SK-N-SH (cell line): Measurements from ENCODE around the gene SNX33. TPM values are rescaled to one million over a fixed set of nuclear protein-coding genes. Genes with fewer than 3 reads are reported as not detected.

Experiments used
- CTCF ChIA-PET: fragments of 300-600, 350-600 bp; formaldehyde crosslinking; extraction: SDS; loops from one replicate; lab custom pipeline; 2021; lab: Yijun Ruan, JAX
- POLR2A ChIA-PET: fragments of 350-600 bp; sonication (Branson Sonifier 250); formaldehyde crosslinking; extraction: SDS; loops from one replicate; lab custom pipeline; 2020; ENCODE audit warnings: antibody characterized with exemption, inconsistent platforms; lab: Yijun Ruan, JAX
- DNase-seq: peaks from one replicate; pipeline ENCODE4 v3.0.0; 2012
- H2AFZ ChIP-seq: fragments of 200-600 bp; sonication (generic); 2 replicates; pipeline ENCODE4 v1.8.1; 2016; ENCODE audit warnings: antibody characterized with exemption, mild to moderate bottlenecking, low read depth
- H3F3A ChIP-seq: fragments of 200-600 bp; sonication (generic); replicated peaks from 2 replicates; pipeline ENCODE3; 2016; ENCODE audit warnings: antibody characterized with exemption, mild to moderate bottlenecking; ENCODE audit not compliant: insufficient read depth
- H3K27ac ChIP-seq, 2 experiments: fragments of 200-500 bp in 1 of 2; fragments of 200-600 bp in 1 of 2; sonication (Bioruptor generic) in 1 of 2; sonication (generic), shearing (Covaris generic) in 1 of 2; 2 replicates each; pipeline versions ENCODE4 v1.5.1 to v1.6.1; 2014 to 2016; ENCODE audit warnings: low read depth in 2 of 2, inconsistent platforms in 1 of 2, low read length in 1 of 2, mild to moderate bottlenecking in 1 of 2, mixed read lengths in 1 of 2
- H3K27me3 ChIP-seq: fragments of 200-600 bp; sonication (generic), shearing (Covaris generic); 2 replicates; pipeline ENCODE4 v1.6.1; 2016; ENCODE audit warnings: mixed run types; ENCODE audit not compliant: insufficient read depth
- H3K36me3 ChIP-seq, 2 experiments: fragments of 200-500 bp in 1 of 2; fragments of 200-600 bp in 1 of 2; sonication (Bioruptor generic) in 1 of 2; sonication (generic) in 1 of 2; replicated peaks in 1 of 2; 2 replicates each; pipeline versions ENCODE3 to v1.5.1; 2014 to 2016; ENCODE audit warnings: low read length in 1 of 2, mild to moderate bottlenecking in 1 of 2; ENCODE audit not compliant: insufficient read depth in 2 of 2, control insufficient read depth in 1 of 2
- H3K4me1 ChIP-seq, 2 experiments: fragments of 200-500 bp in 1 of 2; fragments of 200-600 bp in 1 of 2; sonication (Bioruptor generic) in 1 of 2; sonication (generic), shearing (Covaris generic) in 1 of 2; 2 replicates each; pipeline versions ENCODE4 v1.5.1 to v1.6.1; 2014 to 2016; ENCODE audit warnings: low read depth in 1 of 2, low read length in 1 of 2, mixed run types in 1 of 2; ENCODE audit not compliant: insufficient read depth in 2 of 2, control insufficient read depth in 1 of 2
- H3K4me2 ChIP-seq: fragments of 200-600 bp; sonication (generic), shearing (Covaris generic); 2 replicates; pipeline ENCODE4 v1.6.1; 2017; ENCODE audit warnings: mixed run types
- H3K4me3 ChIP-seq, 2 experiments: fragments of 200-500 bp in 1 of 2; fragments of 200-600 bp in 1 of 2; sonication (Bioruptor generic) in 1 of 2; sonication (generic), shearing (Covaris generic) in 1 of 2; 2 replicates each; pipeline versions ENCODE4 v1.5.1 to v1.8.1; 2014 to 2016; ENCODE audit warnings: low read depth in 2 of 2, inconsistent platforms in 1 of 2, low read length in 1 of 2, mild to moderate bottlenecking in 1 of 2, mixed read lengths in 1 of 2, moderate library complexity in 1 of 2
- H3K79me2 ChIP-seq: fragments of 200-600 bp; sonication (generic); 2 replicates; pipeline ENCODE4 v1.8.1; 2017; ENCODE audit warnings: mild to moderate bottlenecking; ENCODE audit not compliant: insufficient read depth
- H3K9ac ChIP-seq: fragments of 200-600 bp; sonication (generic); 2 replicates; pipeline ENCODE4 v1.6.1; 2017; ENCODE audit warnings: mixed run types
- H3K9me2 ChIP-seq: fragments of 200-600 bp; sonication (generic); 2 replicates; pipeline ENCODE4 v1.6.1; 2017; ENCODE audit warnings: mixed run types
- H3K9me3 ChIP-seq: fragments of 200-600 bp; sonication (generic); 2 replicates; pipeline ENCODE4 v1.6.1; 2017; ENCODE audit warnings: mixed run types, mild to moderate bottlenecking, moderate library complexity
- H4K20me1 ChIP-seq: fragments of 200-600 bp; sonication (generic); 2 replicates; pipeline ENCODE4 v1.6.1; 2017; ENCODE audit warnings: mild to moderate bottlenecking, mixed run types; ENCODE audit not compliant: insufficient read depth
- ELF1 ChIP-seq: IDR thresholded peaks from 2 replicates; pipeline ENCODE4 v1.4.0; 2012
- EP300 ChIP-seq, 2 experiments: IDR thresholded peaks; 2 replicates each; pipeline versions ENCODE4 v1.4.0 to v1.6.1; 2012; ENCODE audit warnings: borderline replicate concordance in 1 of 2, low read depth in 1 of 2, low read length in 1 of 2
- EZH2phosphoT487 ChIP-seq: fragments of 200-600 bp; sonication (generic); IDR thresholded peaks from 2 replicates; pipeline ENCODE4 v1.6.1; 2017; ENCODE audit warnings: low read depth, mixed run types, mild to moderate bottlenecking, antibody characterized with exemption, moderate library complexity, borderline replicate concordance
- FOSL2 ChIP-seq: IDR thresholded peaks from 2 replicates; pipeline ENCODE4 v1.4.0; 2012; ENCODE audit warnings: low read depth, mild to moderate bottlenecking, moderate library complexity, borderline replicate concordance
- GATA2 ChIP-seq: sonication (generic); formaldehyde crosslinking; IDR thresholded peaks from 2 replicates; pipeline ENCODE4 v1.5.0; 2020; ENCODE audit warnings: mild to moderate bottlenecking, missing genetic modification reagents
- JUND ChIP-seq: IDR thresholded peaks from 2 replicates; pipeline ENCODE4 v1.4.0; 2012
- MAX ChIP-seq: IDR thresholded peaks from 2 replicates; pipeline ENCODE4 v1.4.0; 2012; ENCODE audit warnings: low read depth
- NFIC ChIP-seq: IDR thresholded peaks from 2 replicates; pipeline ENCODE4 v1.4.0; 2012; ENCODE audit warnings: borderline replicate concordance
- NRF1 ChIP-seq: IDR thresholded peaks from 2 replicates; pipeline ENCODE4 v1.6.1; 2012; ENCODE audit warnings: low read depth, mild to moderate bottlenecking, low read length
- POLR2AphosphoS5 ChIP-seq: IDR thresholded peaks from 2 replicates; pipeline ENCODE4 v1.6.1; 2012; ENCODE audit warnings: low read depth, low read length
- RFX5 ChIP-seq: IDR thresholded peaks from 2 replicates; pipeline ENCODE4 v1.6.1; 2012; ENCODE audit warnings: mild to moderate bottlenecking, improper control_type of control experiment, low read length
- SIN3A ChIP-seq: IDR thresholded peaks from 2 replicates; pipeline ENCODE4 v1.6.1; 2012; ENCODE audit warnings: low read depth, mild to moderate bottlenecking, low read length, moderate library complexity, borderline replicate concordance
- TCF12 ChIP-seq: IDR thresholded peaks from 2 replicates; pipeline ENCODE4 v1.4.0; 2012
- YY1 ChIP-seq: IDR thresholded peaks from 2 replicates; pipeline ENCODE4 v1.4.0; 2012; ENCODE audit warnings: low read depth, mild to moderate bottlenecking
- WGBS: methylation state at CpG from one replicate; pipeline ENCODE4 v1.1.6; 2017; ENCODE audit warnings: low lambda C conversion rate; 5-methylcytosine and 5-hydroxymethylcytosine counted together
- polyA plus RNA-seq, 3 experiments: library from polyadenylated mRNA; depleted of rRNA; stranded (reverse); fragments of >200 nt; gene quantifications; 2 replicates each; pipeline ENCODE4 v1.2.3, GENCODE V29; 2012
- TF ChIP-seq, protein P1 (sequence below): IDR thresholded peaks from 2 replicates; pipeline ENCODE4 v1.4.0; 2012; ENCODE audit warnings: low read depth, borderline replicate concordance
- TF ChIP-seq, protein P2 (sequence below): fragments of 200-600 bp; sonication (generic); IDR thresholded peaks from 2 replicates; pipeline ENCODE4 v1.6.1; 2017; ENCODE audit warnings: antibody characterized with exemption, mild to moderate bottlenecking, moderate library complexity
- TF ChIP-seq, protein P3 (sequence below): fragments of 150-350 bp; IDR thresholded peaks from 2 replicates; pipeline ENCODE4 v1.6.1; 2017; ENCODE audit warnings: antibody characterized with exemption, low read length, low read depth, borderline replicate concordance
- TF ChIP-seq, protein P4 (sequence below): IDR thresholded peaks from 2 replicates; pipeline ENCODE4 v1.6.1; 2012; ENCODE audit warnings: mild to moderate bottlenecking, low read depth, low read length, moderate library complexity

The SNX33 gene
- polyA plus RNA-seq, 1 of the 3 experiments (the other 2 are of a cell fraction), result 7.7 TPM

DNA sequence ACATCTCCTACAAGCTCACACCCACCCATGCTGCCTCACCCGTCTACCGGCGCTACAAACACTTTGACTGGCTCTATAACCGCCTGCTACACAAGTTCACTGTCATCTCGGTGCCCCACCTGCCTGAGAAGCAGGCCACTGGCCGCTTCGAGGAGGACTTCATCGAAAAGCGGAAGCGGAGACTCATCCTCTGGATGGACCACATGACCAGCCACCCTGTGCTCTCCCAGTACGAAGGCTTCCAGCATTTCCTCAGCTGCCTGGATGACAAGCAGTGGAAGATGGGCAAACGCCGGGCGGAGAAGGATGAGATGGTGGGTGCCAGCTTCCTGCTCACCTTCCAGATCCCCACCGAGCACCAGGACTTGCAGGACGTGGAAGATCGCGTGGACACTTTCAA lies 2.1 kb downstream of the SNX33 start:
- peak overlapping the region; percentile 99 for H3K4me2 ChIP-seq

More for the DNA sequence above, 2.1 kb downstream of the SNX33 start:
- peaks cover 47% of the 10 kb centered on the region for H4K20me1 ChIP-seq
- H3K4me3 ChIP-seq, result peak overlapping the region in 1 of 2 experiments; percentile 98; a peak in 1 of 4 replicates
- no peak overlapping the region for H2AFZ ChIP-seq
- ChIA-PET POLR2A (no interaction called here), CTCF (interaction anchor here (1.1 to 1.7 kb wide), 3 partner anchors 11 to 282 kb away, joined by 3 to 4 read pairs (median 4); no protein-coding TSS in a partner anchor)
- no peak overlapping the region; a peak in 1 of 4 replicates for H3K27ac ChIP-seq
- H3K9ac ChIP-seq, result no peak overlapping the region
- no peaks in the 10 kb centered on the region for H3K27me3 ChIP-seq
- peaks cover 0 to 10% of the 10 kb centered on the region in 2 experiments for H3K36me3 ChIP-seq
- no peaks in the 10 kb centered on the region for H3K9me3 ChIP-seq
- peaks cover 13 to 54% of the 10 kb centered on the region in 2 experiments; a peak in 3 of 4 replicates for H3K4me1 ChIP-seq
- H3K79me2 ChIP-seq, result peaks cover 93% of the 10 kb centered on the region
- no peaks in the 10 kb centered on the region for H3F3A ChIP-seq
- no peak for TF ChIP-seq SIN3A
- TF ChIP-seq, protein P1, sequence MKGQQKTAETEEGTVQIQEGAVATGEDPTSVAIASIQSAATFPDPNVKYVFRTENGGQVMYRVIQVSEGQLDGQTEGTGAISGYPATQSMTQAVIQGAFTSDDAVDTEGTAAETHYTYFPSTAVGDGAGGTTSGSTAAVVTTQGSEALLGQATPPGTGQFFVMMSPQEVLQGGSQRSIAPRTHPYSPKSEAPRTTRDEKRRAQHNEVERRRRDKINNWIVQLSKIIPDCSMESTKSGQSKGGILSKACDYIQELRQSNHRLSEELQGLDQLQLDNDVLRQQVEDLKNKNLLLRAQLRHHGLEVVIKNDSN, result no peak
- TF ChIP-seq TCF12, result no peak
- no peak for TF ChIP-seq MAX
- no peak for TF ChIP-seq YY1
- no peak for TF ChIP-seq GATA2
- no peak for TF ChIP-seq NRF1
- TF ChIP-seq NFIC, result no peak
- TF ChIP-seq EZH2phosphoT487, result no peak
- no peak for TF ChIP-seq ELF1
- TF ChIP-seq, protein P2, sequence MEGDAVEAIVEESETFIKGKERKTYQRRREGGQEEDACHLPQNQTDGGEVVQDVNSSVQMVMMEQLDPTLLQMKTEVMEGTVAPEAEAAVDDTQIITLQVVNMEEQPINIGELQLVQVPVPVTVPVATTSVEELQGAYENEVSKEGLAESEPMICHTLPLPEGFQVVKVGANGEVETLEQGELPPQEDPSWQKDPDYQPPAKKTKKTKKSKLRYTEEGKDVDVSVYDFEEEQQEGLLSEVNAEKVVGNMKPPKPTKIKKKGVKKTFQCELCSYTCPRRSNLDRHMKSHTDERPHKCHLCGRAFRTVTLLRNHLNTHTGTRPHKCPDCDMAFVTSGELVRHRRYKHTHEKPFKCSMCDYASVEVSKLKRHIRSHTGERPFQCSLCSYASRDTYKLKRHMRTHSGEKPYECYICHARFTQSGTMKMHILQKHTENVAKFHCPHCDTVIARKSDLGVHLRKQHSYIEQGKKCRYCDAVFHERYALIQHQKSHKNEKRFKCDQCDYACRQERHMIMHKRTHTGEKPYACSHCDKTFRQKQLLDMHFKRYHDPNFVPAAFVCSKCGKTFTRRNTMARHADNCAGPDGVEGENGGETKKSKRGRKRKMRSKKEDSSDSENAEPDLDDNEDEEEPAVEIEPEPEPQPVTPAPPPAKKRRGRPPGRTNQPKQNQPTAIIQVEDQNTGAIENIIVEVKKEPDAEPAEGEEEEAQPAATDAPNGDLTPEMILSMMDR, result no peak
- no peak for TF ChIP-seq POLR2AphosphoS5
- no peak for TF ChIP-seq JUND
- TF ChIP-seq, protein P3, sequence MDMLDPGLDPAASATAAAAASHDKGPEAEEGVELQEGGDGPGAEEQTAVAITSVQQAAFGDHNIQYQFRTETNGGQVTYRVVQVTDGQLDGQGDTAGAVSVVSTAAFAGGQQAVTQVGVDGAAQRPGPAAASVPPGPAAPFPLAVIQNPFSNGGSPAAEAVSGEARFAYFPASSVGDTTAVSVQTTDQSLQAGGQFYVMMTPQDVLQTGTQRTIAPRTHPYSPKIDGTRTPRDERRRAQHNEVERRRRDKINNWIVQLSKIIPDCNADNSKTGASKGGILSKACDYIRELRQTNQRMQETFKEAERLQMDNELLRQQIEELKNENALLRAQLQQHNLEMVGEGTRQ, result no peak
- TF ChIP-seq EP300 (IDR thresholded peaks at IDR 0.05; ENCODE audit: borderline replicate concordance in 1 of 2, low read depth in 1 of 2, low read length in 1 of 2), result no peak
- no peak for TF ChIP-seq FOSL2
- no peak for TF ChIP-seq RFX5
- TF ChIP-seq, protein P4, sequence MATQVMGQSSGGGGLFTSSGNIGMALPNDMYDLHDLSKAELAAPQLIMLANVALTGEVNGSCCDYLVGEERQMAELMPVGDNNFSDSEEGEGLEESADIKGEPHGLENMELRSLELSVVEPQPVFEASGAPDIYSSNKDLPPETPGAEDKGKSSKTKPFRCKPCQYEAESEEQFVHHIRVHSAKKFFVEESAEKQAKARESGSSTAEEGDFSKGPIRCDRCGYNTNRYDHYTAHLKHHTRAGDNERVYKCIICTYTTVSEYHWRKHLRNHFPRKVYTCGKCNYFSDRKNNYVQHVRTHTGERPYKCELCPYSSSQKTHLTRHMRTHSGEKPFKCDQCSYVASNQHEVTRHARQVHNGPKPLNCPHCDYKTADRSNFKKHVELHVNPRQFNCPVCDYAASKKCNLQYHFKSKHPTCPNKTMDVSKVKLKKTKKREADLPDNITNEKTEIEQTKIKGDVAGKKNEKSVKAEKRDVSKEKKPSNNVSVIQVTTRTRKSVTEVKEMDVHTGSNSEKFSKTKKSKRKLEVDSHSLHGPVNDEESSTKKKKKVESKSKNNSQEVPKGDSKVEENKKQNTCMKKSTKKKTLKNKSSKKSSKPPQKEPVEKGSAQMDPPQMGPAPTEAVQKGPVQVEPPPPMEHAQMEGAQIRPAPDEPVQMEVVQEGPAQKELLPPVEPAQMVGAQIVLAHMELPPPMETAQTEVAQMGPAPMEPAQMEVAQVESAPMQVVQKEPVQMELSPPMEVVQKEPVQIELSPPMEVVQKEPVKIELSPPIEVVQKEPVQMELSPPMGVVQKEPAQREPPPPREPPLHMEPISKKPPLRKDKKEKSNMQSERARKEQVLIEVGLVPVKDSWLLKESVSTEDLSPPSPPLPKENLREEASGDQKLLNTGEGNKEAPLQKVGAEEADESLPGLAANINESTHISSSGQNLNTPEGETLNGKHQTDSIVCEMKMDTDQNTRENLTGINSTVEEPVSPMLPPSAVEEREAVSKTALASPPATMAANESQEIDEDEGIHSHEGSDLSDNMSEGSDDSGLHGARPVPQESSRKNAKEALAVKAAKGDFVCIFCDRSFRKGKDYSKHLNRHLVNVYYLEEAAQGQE, result no peak
- 98% methylated on average over 18 of the region's 18 CpGs for WGBS
- DNase-seq, result no peak
- H3K9me2 ChIP-seq, result no peaks in the 10 kb centered on the region
